Osteocyte (in vitro differentiated cells): Measurements from ENCODE around the gene ANKS1B. TPM values are rescaled to one million over a fixed set of nuclear protein-coding genes. Genes with fewer than 3 reads are reported as not detected.

Experiments used
- DNase-seq: peaks from one replicate; pipeline ENCODE4 v3.0.0; 2021; ENCODE audit warnings: mixed read lengths; ENCODE audit not compliant: unreplicated experiment; ENCODE audit errors: extremely low spot score
- H3K27ac Mint-ChIP-seq: one replicate; pipeline ENCODE4 v1.8.0; 2021; ENCODE audit warnings: mild to moderate bottlenecking, mixed read lengths; ENCODE audit not compliant: unreplicated experiment
- H3K27me3 Mint-ChIP-seq: one replicate; pipeline ENCODE4 v1.8.0; 2021; ENCODE audit warnings: mixed read lengths; ENCODE audit not compliant: unreplicated experiment
- H3K36me3 Mint-ChIP-seq: one replicate; pipeline ENCODE4 v1.8.0; 2021; ENCODE audit warnings: mixed read lengths; ENCODE audit not compliant: unreplicated experiment
- H3K4me1 Mint-ChIP-seq: one replicate; pipeline ENCODE4 v1.8.0; 2021; ENCODE audit warnings: mixed read lengths; ENCODE audit not compliant: unreplicated experiment
- H3K4me3 Mint-ChIP-seq: one replicate; pipeline ENCODE4 v1.8.0; 2021; ENCODE audit warnings: mild to moderate bottlenecking, moderate library complexity, mixed read lengths; ENCODE audit not compliant: unreplicated experiment
- H3K9me3 Mint-ChIP-seq: one replicate; pipeline ENCODE4 v1.8.0; 2021; ENCODE audit warnings: mixed read lengths; ENCODE audit not compliant: unreplicated experiment
- CTCF ChIP-seq: fragments of 200-600 bp; sonication (generic); IDR thresholded peaks from 2 replicates; pipeline ENCODE4 v1.5.0; 2021; ENCODE audit warnings: antibody characterized with exemption, mild to moderate bottlenecking, moderate library complexity
- long read RNA-seq: library from polyadenylated mRNA; unstranded; transcript quantifications from one replicate; pipeline ENCODE4 v2.0.0, GENCODE V29; 2021
- total RNA-seq: library from RNA; stranded (reverse); gene quantifications from 2 replicates; pipeline ENCODE4 v1.2.1, GENCODE V29; 2021

ANKS1B gene
- total RNA-seq = 0.29 and 0.70 TPM in 2 replicates
- long read RNA-seq, partial matches to known transcripts = 0 of 1 reads
- long read RNA-seq, other reads (novel, unspliced or antisense) = 1 of 1 reads

- no peaks in the 10 kb centered on the region for H3K9me3 Mint-ChIP-seq
These were observed at the start of gene ANKS1B for GRCh38 chr12:99984271-99985128. Gene ANKS1B, minus strand, starts transcription at chr12:99984936. Its CDS starts 699 bp downstream, at chr12:99984237.

GRCh38 chr12:100031836-100032235 is 47.1 kb upstream of the ANKS1B start:
- H3K4me3 Mint-ChIP-seq = no peak overlapping the region
- peaks cover 3% of the 10 kb centered on the region for H3K36me3 Mint-ChIP-seq
- H3K27ac Mint-ChIP-seq = no peak overlapping the region
- H3K4me1 Mint-ChIP-seq = no peaks in the 10 kb centered on the region
- H3K27me3 Mint-ChIP-seq = no peaks in the 10 kb centered on the region
- DNase-seq = no peak
- TF ChIP-seq CTCF = no peak
- H3K9me3 Mint-ChIP-seq = no peaks in the 10 kb centered on the region

More at GRCh38 chr12:99984271-99985128, at the start of gene ANKS1B:
- Mint-ChIP-seq H3K4me1 (peaks cover 13% of the 10 kb centered on the region), H3K4me3 (peak within 1 kb of the TSS; percentile 77), H3K27ac (no peak within 1 kb of the TSS), H3K27me3 (peaks cover 75% of the 10 kb centered on the region), H3K36me3 (no peaks in the 10 kb centered on the region)
- no peak for TF ChIP-seq CTCF
- DNase-seq = no peak

GRCh38 chr12:100027671-100028070 is 42.9 kb upstream of the ANKS1B start:
- H3K4me3 Mint-ChIP-seq = no peak overlapping the region
- H3K9me3 Mint-ChIP-seq = no peaks in the 10 kb centered on the region
- H3K4me1 Mint-ChIP-seq = no peaks in the 10 kb centered on the region
- no peak for DNase-seq
- H3K27ac Mint-ChIP-seq = no peak overlapping the region
- TF ChIP-seq CTCF = no peak
- H3K27me3 Mint-ChIP-seq = no peaks in the 10 kb centered on the region
- H3K36me3 Mint-ChIP-seq = no peaks in the 10 kb centered on the region

- H3K27ac Mint-ChIP-seq = no peak overlapping the region
- no peaks in the 10 kb centered on the region for H3K4me1 Mint-ChIP-seq
- H3K9me3 Mint-ChIP-seq = peaks cover 13% of the 10 kb centered on the region
- no peaks in the 10 kb centered on the region for H3K27me3 Mint-ChIP-seq
- no peak for TF ChIP-seq CTCF
- no peaks in the 10 kb centered on the region for H3K36me3 Mint-ChIP-seq
- H3K4me3 Mint-ChIP-seq = no peak overlapping the region
- no peak for DNase-seq
These were observed 41.5 kb upstream of the ANKS1B start for GRCh38 chr12:100026241-100026640.

GRCh38 chr12:100024974-100025555 is 40.3 kb upstream of the ANKS1B start:
- no peak for TF ChIP-seq CTCF
- no peaks in the 10 kb centered on the region for H3K27me3 Mint-ChIP-seq
- peaks cover 13% of the 10 kb centered on the region for H3K9me3 Mint-ChIP-seq
- DNase-seq = no peak
- H3K27ac Mint-ChIP-seq = no peak overlapping the region
- no peaks in the 10 kb centered on the region for H3K4me1 Mint-ChIP-seq
- H3K4me3 Mint-ChIP-seq = no peak overlapping the region
- H3K36me3 Mint-ChIP-seq = no peaks in the 10 kb centered on the region
